K562 (cell line): ENCODE results near the gene GDPD2.

Experiments
- CTCF ChIP-seq, 3 experiments: IDR thresholded peaks in 2 of 3; conservative IDR thresholded peaks in 1 of 3; 2 replicates each; pipeline ENCODE4 v1.5.1; 2011 to 2012; ENCODE audit warnings: low read length in 3 of 3, mild to moderate bottlenecking in 3 of 3, control low read depth in 2 of 3, improper control_type of control experiment in 1 of 3, inconsistent platforms in 1 of 3, low read depth in 1 of 3, mixed read lengths in 1 of 3, moderate library complexity in 1 of 3; ENCODE audit not compliant: insufficient read depth in 2 of 3
- HIVEP1 ChIP-seq: fragments of 250-450 bp; sonication (Bioruptor Pico); IDR thresholded peaks from 2 replicates; pipeline ENCODE4 v1.4.0; 2020; ENCODE audit warnings: mild to moderate bottlenecking
- PRDM10 ChIP-seq: fragments of 450-650 bp; IDR thresholded peaks from 2 replicates; pipeline ENCODE4 v1.6.1; 2018; ENCODE audit not compliant: partially characterized antibody
- ZNF274 ChIP-seq: IDR thresholded peaks from 2 replicates; pipeline ENCODE4 v1.6.1; 2011; ENCODE audit warnings: low read depth, mild to moderate bottlenecking, low read length, moderate library complexity, borderline replicate concordance

DNA sequence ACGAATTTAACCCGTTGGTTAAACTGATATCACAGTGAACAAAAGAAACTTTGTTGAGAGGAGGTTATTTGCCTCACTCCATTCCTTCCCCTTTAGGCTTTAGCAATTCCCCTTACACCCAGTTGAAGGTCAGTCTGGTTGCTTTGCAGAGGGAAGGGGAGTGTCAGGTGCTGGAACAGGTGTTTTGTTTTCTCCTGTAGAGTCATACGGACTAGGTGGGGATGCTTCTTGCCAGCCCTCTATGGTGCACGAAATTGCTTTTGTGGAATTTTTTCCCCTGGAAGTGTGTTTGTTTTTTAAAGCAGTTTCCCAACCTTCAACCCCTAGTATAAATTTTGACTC lies 54.6 kb downstream of the GDPD2 start:
- TF ChIP-seq HIVEP1 (CRISPR knock-in tag) (no peak), PRDM10 (no peak), ZNF274 (no peak), CTCF (IDR thresholded peaks at IDR 0.05 in 2 of 3, conservative IDR thresholded peaks at IDR 0.05 in 1 of 3; ENCODE audit: insufficient read depth in 2 of 3, low read depth in 1 of 3, low read length in 3 of 3) (no peak)
